Left lung (tissue), 10 donors: ENCODE measurements around the gene CHRND. TPM values are rescaled to one million over a fixed set of nuclear protein-coding genes. Genes with fewer than 3 reads are reported as not detected.
A peak's percentile ranks its signal among the peaks of the same experiment; 100 is the strongest.

Source experiments
- ATAC-seq: fragments of 200-7000 bp; cut with Tn5 transposase; one replicate; pipeline ENCODE4 v1.9.1; 2020; ENCODE audit warnings: moderate library complexity
- DNase-seq, 4 donors: peaks; one replicate each; pipeline ENCODE4 v3.0.0-alpha.2; 2013 to 2020
- H3K27ac ChIP-seq, 2 donors: fragments of 200-600 bp; sonication (generic) in 1 of 2; one replicate each; pipeline versions ENCODE4 v1.5.0 to v1.8.0; 2020 to 2021
- H3K27me3 ChIP-seq, 2 donors: fragments of 200-600 bp; sonication (generic) in 1 of 2; one replicate each; pipeline versions ENCODE4 v1.5.0 to v1.8.0; 2020 to 2021
- H3K36me3 ChIP-seq, 2 donors: fragments of 200-600 bp; sonication (generic) in 1 of 2; one replicate each; pipeline versions ENCODE4 v1.5.0 to v1.8.0; 2020 to 2021
- H3K4me1 ChIP-seq, 2 donors: fragments of 200-600 bp; one replicate each; pipeline ENCODE4 v1.8.0; 2021
- H3K4me3 ChIP-seq, 2 donors: fragments of 200-600 bp; sonication (generic) in 1 of 2; one replicate each; pipeline versions ENCODE4 v1.5.0 to v1.8.0; 2020 to 2021; ENCODE audit warnings: mild to moderate bottlenecking in 1 of 2
- H3K9me3 ChIP-seq, 2 donors: fragments of 200-600 bp; sonication (generic) in 1 of 2; one replicate each; pipeline versions ENCODE4 v1.5.0 to v1.8.0; 2020 to 2021
- intact Hi-C, 2 donors: fragments of 100-400 bp; cut with DNase I; formaldehyde crosslinking; loops; one replicate each; pipeline versions ENCODE4 v1.11.2 to v1.14.2; 2022
- polyA plus RNA-seq, 6 donors: library from polyadenylated mRNA; unstranded; fragments of 120-200 nt; gene quantifications; one replicate each; pipeline ENCODE4 v1.2.1, GENCODE V29; 2013; ENCODE audit not compliant: insufficient read length in 6 of 6
- total RNA-seq, 2 donors: library from RNA; stranded (reverse); fragmentation: NEBNext Ultra II Directional; extraction: Animal tissue kit (Norgen Biotek cat#: 25700); gene quantifications; one replicate each; pipeline ENCODE4 v1.2.1, GENCODE V29; 2021
- TF ChIP-seq, protein P1 (sequence below), 2 donors: fragments of 200-600 bp; sonication (generic) in 1 of 2; IDR thresholded peaks; one replicate each; pipeline versions ENCODE4 v1.5.0 to v1.8.0; 2021; ENCODE audit warnings: antibody characterized with exemption in 2 of 2
- donor health status: DM: no; HTN: yes; CAD: no.
- donor health status: DM: no; HTN: no; CAD: no.

CHRND gene
- total and polyA plus RNA-seq, 8 donors: not detected

DNA sequence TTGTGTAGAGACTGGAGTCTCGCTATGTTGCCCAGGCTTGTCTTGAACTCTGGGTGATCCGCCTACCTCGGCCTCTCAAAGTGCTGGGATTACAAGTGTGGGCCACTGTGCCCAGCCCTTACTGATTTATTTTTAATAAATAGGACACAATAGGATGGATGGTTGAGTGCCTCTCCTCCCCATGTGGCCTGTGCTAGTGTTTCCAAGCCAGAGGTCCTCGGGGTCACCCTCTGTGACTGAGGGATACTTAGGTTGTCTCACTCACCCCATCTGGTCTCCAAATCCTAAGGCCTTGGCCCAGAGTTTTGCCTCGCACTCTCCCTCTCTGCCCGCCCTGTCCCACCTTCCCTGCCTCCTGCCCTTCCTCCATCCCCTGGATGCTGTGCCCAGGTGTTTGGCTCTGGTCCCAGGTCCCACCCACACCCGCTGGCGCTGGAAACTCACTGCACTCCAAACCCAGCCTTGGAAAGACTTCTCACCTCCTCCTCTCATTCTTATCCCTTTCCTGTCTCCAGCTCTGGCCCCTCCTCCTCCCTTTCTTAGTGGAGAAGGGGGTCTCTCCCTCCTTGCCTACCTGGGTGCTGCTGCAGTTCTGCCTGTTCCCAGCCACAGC is 33.6 kb upstream of the CHRND start:
- no peaks in the 10 kb centered on the region for H3K9me3 ChIP-seq
- H3K4me1 ChIP-seq: peaks cover 0 to 3% of the 10 kb centered on the region in 2 donors
- no peak overlapping the region for H3K27ac ChIP-seq
- TF ChIP-seq, protein P1, sequence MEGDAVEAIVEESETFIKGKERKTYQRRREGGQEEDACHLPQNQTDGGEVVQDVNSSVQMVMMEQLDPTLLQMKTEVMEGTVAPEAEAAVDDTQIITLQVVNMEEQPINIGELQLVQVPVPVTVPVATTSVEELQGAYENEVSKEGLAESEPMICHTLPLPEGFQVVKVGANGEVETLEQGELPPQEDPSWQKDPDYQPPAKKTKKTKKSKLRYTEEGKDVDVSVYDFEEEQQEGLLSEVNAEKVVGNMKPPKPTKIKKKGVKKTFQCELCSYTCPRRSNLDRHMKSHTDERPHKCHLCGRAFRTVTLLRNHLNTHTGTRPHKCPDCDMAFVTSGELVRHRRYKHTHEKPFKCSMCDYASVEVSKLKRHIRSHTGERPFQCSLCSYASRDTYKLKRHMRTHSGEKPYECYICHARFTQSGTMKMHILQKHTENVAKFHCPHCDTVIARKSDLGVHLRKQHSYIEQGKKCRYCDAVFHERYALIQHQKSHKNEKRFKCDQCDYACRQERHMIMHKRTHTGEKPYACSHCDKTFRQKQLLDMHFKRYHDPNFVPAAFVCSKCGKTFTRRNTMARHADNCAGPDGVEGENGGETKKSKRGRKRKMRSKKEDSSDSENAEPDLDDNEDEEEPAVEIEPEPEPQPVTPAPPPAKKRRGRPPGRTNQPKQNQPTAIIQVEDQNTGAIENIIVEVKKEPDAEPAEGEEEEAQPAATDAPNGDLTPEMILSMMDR (IDR thresholded peaks at IDR 0.05): no peak
- no peak overlapping the region for H3K4me3 ChIP-seq
- ATAC-seq (no peak), DNase-seq (no peak)
- peaks cover 16 to 53% of the 10 kb centered on the region in 2 donors for H3K27me3 ChIP-seq
- H3K36me3 ChIP-seq: no peaks in the 10 kb centered on the region
- intact Hi-C loops: no loop called here

DNA sequence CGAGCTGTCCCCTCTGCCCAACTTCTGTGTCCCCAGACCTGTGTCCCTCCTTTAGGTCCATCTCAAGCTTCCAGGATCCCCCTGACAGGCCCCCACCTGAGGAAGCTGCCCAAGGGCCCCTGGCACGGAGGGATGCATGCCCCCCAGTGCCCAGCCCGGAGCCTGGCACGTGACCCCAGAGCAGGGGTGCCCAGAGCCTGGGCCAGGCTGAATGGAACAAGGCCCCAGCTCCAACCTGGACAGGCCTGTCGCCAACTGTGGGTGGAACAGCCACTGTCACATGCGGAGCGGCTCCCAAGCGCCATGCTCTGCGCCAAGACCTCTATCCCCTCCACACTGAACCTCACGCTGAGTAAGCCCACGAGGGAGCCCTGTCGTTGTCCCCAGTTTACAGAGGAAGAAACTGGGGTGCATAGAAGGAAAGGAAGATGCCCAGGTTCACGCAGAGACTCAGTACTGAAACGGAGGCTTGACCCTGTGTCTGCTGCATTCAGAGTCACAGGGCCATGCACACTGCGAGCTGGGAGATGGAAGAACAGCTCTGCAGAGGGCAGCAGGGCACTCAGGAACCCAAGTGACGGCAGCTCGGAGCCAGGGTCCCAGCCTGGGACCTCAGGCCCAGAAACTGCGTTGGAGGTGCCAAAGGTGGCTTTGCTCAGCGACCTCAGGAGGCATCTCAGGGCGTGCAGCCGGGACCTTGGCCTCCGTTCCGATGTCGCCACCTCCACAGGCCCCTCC is 32.8 kb upstream of the CHRND start:
- TF ChIP-seq, protein P1 (IDR thresholded peaks at IDR 0.05): no peak
- H3K27ac ChIP-seq: no peak overlapping the region
- DNase-seq: peak in 1 of 4 donors; percentile 71
- no peak overlapping the region for H3K4me3 ChIP-seq
- ATAC-seq: no peak
- H3K9me3 ChIP-seq: no peaks in the 10 kb centered on the region
- H3K27me3 ChIP-seq: peaks cover 11 to 51% of the 10 kb centered on the region in 2 donors
- intact Hi-C loops: no loop called here
- H3K36me3 ChIP-seq: no peaks in the 10 kb centered on the region
- no peaks in the 10 kb centered on the region for H3K4me1 ChIP-seq

DNA sequence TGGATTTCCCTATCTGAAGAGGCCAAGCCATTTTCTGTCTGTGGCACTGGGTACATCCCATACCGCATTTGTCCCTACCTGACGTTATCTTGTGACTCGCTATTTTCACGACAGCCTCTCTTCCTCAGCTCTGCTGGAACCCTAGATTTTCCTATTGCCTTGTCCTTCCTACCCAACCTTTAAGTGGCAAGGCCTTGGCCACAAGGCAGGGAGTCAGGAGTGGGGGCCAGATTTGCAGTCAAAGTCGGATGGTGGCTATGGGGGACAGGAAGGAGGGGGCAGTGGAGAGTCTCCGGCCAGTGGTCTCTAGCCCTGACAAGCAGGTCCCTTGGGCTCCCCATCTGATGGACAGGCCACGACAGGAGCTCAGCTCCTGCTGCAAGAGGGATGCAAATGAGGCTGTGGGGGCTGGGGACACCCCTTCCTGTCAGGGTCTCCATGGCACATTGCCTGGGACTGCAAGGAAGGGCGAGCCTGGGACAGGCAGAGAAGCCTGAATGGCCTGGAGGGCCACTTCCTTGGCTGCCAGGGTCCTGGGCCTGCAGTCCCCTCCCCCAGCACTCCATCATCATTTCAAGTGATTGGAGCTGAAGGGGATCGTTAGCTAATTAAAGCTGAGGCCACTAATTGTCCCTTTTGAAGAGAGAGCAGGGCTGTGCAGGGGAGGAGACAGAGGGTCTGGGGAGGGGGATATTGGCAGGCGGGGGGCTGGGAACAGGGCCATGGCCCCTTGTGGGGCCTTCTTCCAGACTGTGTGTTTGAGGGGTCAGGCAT is 32.1 kb upstream of the CHRND start:
- H3K4me3 ChIP-seq: no peak overlapping the region
- no peaks in the 10 kb centered on the region for H3K9me3 ChIP-seq
- TF ChIP-seq, protein P1 (IDR thresholded peaks at IDR 0.05): no peak
- no peaks in the 10 kb centered on the region for H3K36me3 ChIP-seq
- intact Hi-C loops: no loop called here
- peak in 1 of 4 donors; percentile 55 for DNase-seq
- H3K27me3 ChIP-seq: peaks cover 3 to 45% of the 10 kb centered on the region in 2 donors
- H3K27ac ChIP-seq: no peak overlapping the region
- ATAC-seq: no peak
- H3K4me1 ChIP-seq: no peaks in the 10 kb centered on the region

DNA sequence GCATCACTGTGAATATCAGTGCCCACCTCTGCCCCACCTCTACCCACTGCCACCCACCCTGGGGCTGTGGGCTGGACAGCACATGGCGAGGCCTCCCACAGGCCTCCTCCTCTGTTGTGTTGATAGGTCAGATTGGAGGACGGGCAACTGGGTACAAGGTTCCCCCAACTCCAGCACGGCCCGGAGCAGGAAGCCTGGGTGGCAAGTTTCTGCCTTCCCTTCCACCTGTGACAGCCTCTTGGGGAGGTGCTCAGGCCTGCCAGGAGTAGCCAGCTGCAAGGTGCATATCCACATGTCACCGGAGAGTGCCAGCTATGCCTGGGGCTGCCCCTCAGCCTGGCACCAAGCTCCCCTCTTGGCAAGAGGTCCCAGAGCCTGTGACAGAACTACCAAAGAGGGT is 31.4 kb upstream of the CHRND start:
- no peak overlapping the region for H3K4me3 ChIP-seq
- DNase-seq (peak in 1 of 4 donors; percentile 68), ATAC-seq (no peak)
- no peak overlapping the region for H3K27ac ChIP-seq
- TF ChIP-seq, protein P1 (IDR thresholded peaks at IDR 0.05): no peak
- H3K27me3 ChIP-seq: peaks cover 0 to 38% of the 10 kb centered on the region in 2 donors
- H3K4me1 ChIP-seq: no peaks in the 10 kb centered on the region
- H3K9me3 ChIP-seq: no peaks in the 10 kb centered on the region
- H3K36me3 ChIP-seq: no peaks in the 10 kb centered on the region
- intact Hi-C loops: no loop called here

DNA sequence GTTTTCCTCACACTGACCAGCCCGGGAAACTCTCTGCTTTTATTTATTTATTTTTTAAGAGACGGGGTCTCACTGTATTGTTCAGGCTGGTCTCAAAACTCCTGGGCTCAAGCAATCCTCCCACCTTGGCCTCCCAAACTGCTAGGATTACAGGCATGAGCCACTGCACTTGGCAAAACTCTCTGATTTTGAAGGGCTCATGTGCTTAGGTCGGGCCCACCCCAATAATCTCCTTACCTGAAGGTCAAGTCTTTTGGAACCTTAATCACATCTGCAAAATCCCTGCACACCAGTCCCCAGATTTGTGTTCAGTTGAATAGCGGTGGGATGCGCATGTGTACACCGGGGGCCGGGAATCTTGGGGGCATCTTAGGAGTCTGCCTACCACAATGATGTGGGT is 30.7 kb upstream of the CHRND start:
- H3K36me3 ChIP-seq: no peaks in the 10 kb centered on the region
- H3K27ac ChIP-seq: no peak overlapping the region
- ATAC-seq: no peak
- no peaks in the 10 kb centered on the region for H3K4me1 ChIP-seq
- peaks cover 0 to 31% of the 10 kb centered on the region in 2 donors for H3K27me3 ChIP-seq
- intact Hi-C loops: no loop called here
- TF ChIP-seq, protein P1 (IDR thresholded peaks at IDR 0.05): no peak
- no peaks in the 10 kb centered on the region for H3K9me3 ChIP-seq
- no peak for DNase-seq
- no peak overlapping the region for H3K4me3 ChIP-seq
